Measurements from ENCODE around the gene ABCA2. TPM values are rescaled to one million over a fixed set of nuclear protein-coding genes. Genes with fewer than 3 reads are reported as not detected.

ABCA2 gene
- total RNA-seq: 10 to 100 TPM in 2 of 4 donors, 1 to 10 TPM in 2; 3.5 to 14.7 (median 7.6) TPM

GRCh38 chr9:137027369-137028262 lies at the start of gene ABCA2:
TSS of gene ABCA2 (minus strand) at chr9:137028237. CDS start at chr9:137028140, 97 bp downstream.
- intact Hi-C loops (cut with DNase I): loop anchor here (5.0 kb wide), 1 partner anchor 85 kb away; the partner anchor contains the start of gene FBXW5
- peak within 1 kb of the TSS; percentile 33 to 82 (median 62) for H3K4me3 ChIP-seq
- peak within 1 kb of the TSS; percentile 50 to 72 (median 62) for H3K27ac ChIP-seq
- H3K27me3 ChIP-seq: no peaks in the 10 kb centered on the region
- no peaks in the 10 kb centered on the region for H3K9me3 ChIP-seq
- no peak for TF ChIP-seq CTCF (IDR thresholded peaks at IDR 0.05)
- no peak for TF ChIP-seq POLR2A (IDR thresholded peaks at IDR 0.05)
- peaks cover 28 to 66% (median 35%) of the 10 kb centered on the region in 3 donors for H3K4me1 ChIP-seq
- WGBS, 2 donors: 17 to 28% methylated on average over 1 to 8 of the region's 95 CpGs
- H3K36me3 ChIP-seq: no peaks in the 10 kb centered on the region
- no peak for DNase-seq

- intact Hi-C loops (cut with DNase I): no loop called here
- no peak for DNase-seq
- no CpG with 5 or more reads among the region's 87 CpGs for WGBS, 2 donors
Observed at GRCh38 chr9:137077010-137077747, 49.1 kb upstream of the ABCA2 start, which contains the start of gene UAP1L1. TSS of gene UAP1L1 (plus strand) at chr9:137077517. CDS start at chr9:137077533, 16 bp downstream.

GRCh38 chr9:137076636-137077009 lies 48.6 kb upstream of the ABCA2 start:
- no peak for TF ChIP-seq POLR2A (IDR thresholded peaks at IDR 0.05)
- no peak for TF ChIP-seq CTCF (IDR thresholded peaks at IDR 0.05)
- WGBS, 2 donors: 80 to 87% methylated on average over 3 to 13 of the region's 15 CpGs
- H3K9me3 ChIP-seq: no peaks in the 10 kb centered on the region

More at GRCh38 chr9:137077010-137077747, 49.1 kb upstream of the ABCA2 start, which contains the start of gene UAP1L1:
- Histone ChIP-seq H3K27me3 (no peaks in the 10 kb centered on the region), H3K4me1 (peaks cover 18 to 43% (median 22%) of the 10 kb centered on the region in 3 donors), H3K36me3 (peaks cover 7 to 37% (median 9%) of the 10 kb centered on the region in 3 donors), H3K27ac (peak within 1 kb of the TSS; percentile 45 to 83 (median 76)), H3K4me3 (peak within 1 kb of the TSS; percentile 44 to 92 (median 60)), H3K9me3 (no peaks in the 10 kb centered on the region)
- TF ChIP-seq CTCF (IDR thresholded peaks at IDR 0.05): no peak
- TF ChIP-seq POLR2A (IDR thresholded peaks at IDR 0.05): peak in 1 of 4 donors; percentile 67

GRCh38 chr9:137075275-137075775 lies 47.3 kb upstream of the ABCA2 start:
- no peaks in the 10 kb centered on the region for H3K27me3 ChIP-seq
- H3K4me1 ChIP-seq: peaks cover 28 to 59% (median 30%) of the 10 kb centered on the region in 3 donors
- peaks cover under 1 to 18% (median 9%) of the 10 kb centered on the region in 3 donors for H3K36me3 ChIP-seq
- DNase-seq: no peak
- 49 to 58% methylated on average over 12 of the region's 12 CpGs for WGBS, 2 donors
- H3K4me3 ChIP-seq: no peak overlapping the region
- no peaks in the 10 kb centered on the region for H3K9me3 ChIP-seq
- H3K27ac ChIP-seq: peak overlapping the region in 1 of 4 donors; percentile 25
- intact Hi-C loops (cut with DNase I): no loop called here
- TF ChIP-seq CTCF (IDR thresholded peaks at IDR 0.05): no peak

More at GRCh38 chr9:137076636-137077009, 48.6 kb upstream of the ABCA2 start:
- H3K36me3 ChIP-seq: peaks cover 7 to 31% (median 9%) of the 10 kb centered on the region in 3 donors
- peak overlapping the region; percentile 45 to 83 (median 76) for H3K27ac ChIP-seq
- intact Hi-C loops (cut with DNase I): no loop called here
- peak overlapping the region in 3 of 4 donors; percentile 49 to 92 (median 71) for H3K4me3 ChIP-seq
- DNase-seq: no peak
- H3K4me1 ChIP-seq: peaks cover 18 to 46% (median 22%) of the 10 kb centered on the region in 3 donors
- no peaks in the 10 kb centered on the region for H3K27me3 ChIP-seq

Data from esophagus squamous epithelium (tissue), 5 donors.